Gastroesophageal sphincter (tissue), 4 donors: Measurements from ENCODE around the gene ARHGEF6. TPM values are rescaled to one million over a fixed set of nuclear protein-coding genes. Genes with fewer than 3 reads are reported as not detected.

Source experiments
- ATAC-seq: fragments of 150-250 bp; one replicate; pipeline ENCODE4 v1.9.1; 2016; ENCODE audit warnings: mild to moderate bottlenecking, moderate library complexity
- H3K27ac ChIP-seq, 4 donors: fragments of 200-600 bp; sonication (generic) in 3 of 4; 1 replicate in 3 of 4; 2 replicates in 1 of 4; pipeline ENCODE4 v1.5.1; 2016 to 2019
- H3K27me3 ChIP-seq: fragments of 200-600 bp; sonication (generic); one replicate; pipeline ENCODE4 v1.5.1; 2019
- H3K36me3 ChIP-seq, 2 donors: fragments of 200-600 bp; sonication (generic); one replicate each; pipeline ENCODE4 v1.5.1; 2019; ENCODE audit warnings: control low read depth in 1 of 2
- H3K4me1 ChIP-seq, 3 donors: fragments of 200-600 bp; sonication (generic); 1 replicate in 2 of 3; 2 replicates in 1 of 3; pipeline ENCODE4 v1.5.1; 2016 to 2019; ENCODE audit warnings: control low read depth in 2 of 3
- H3K4me3 ChIP-seq, 2 donors: fragments of 200-600 bp; sonication (generic); one replicate each; pipeline ENCODE4 v1.5.1; 2019; ENCODE audit warnings: mild to moderate bottlenecking in 1 of 2, moderate library complexity in 1 of 2
- H3K9me3 ChIP-seq, 3 donors: fragments of 200-600 bp; sonication (generic); one replicate each; pipeline ENCODE4 v1.5.1; 2017 to 2019; ENCODE audit warnings: control low read depth in 2 of 3
- EP300 ChIP-seq: sonication (generic); formaldehyde crosslinking; IDR thresholded peaks from one replicate; pipeline ENCODE4 v1.6.1; 2017; ENCODE audit warnings: antibody characterized with exemption, mild to moderate bottlenecking
- POLR2A ChIP-seq, 2 donors: fragments of 450-650 bp; IDR thresholded peaks; one replicate each; pipeline ENCODE4 v1.6.1; 2017; ENCODE audit warnings: antibody characterized with exemption in 2 of 2, mild to moderate bottlenecking in 2 of 2, moderate library complexity in 1 of 2
- POLR2AphosphoS5 ChIP-seq: sonication (generic); formaldehyde crosslinking; IDR thresholded peaks from one replicate; pipeline ENCODE4 v1.6.1; 2017; ENCODE audit warnings: antibody characterized with exemption
- whole genome bisulfite sequencing, 2 donors: methylation state at CpG; one replicate each; pipeline ENCODE4 v1.1.5; 2018; ENCODE audit warnings: low coverage in 1 of 2; 5-methylcytosine and 5-hydroxymethylcytosine counted together
- total RNA-seq, 4 donors: library from RNA; depleted of rRNA; stranded (reverse); fragments of >200 nt; gene quantifications; one replicate each; pipeline ENCODE4 v1.1.0, GENCODE V29; 2016
- TF ChIP-seq, protein P1 (sequence below), 4 experiments: fragments of 200-600 bp in 2 of 4; fragments of 450-650 bp in 2 of 4; sonication (generic) in 1 of 4; IDR thresholded peaks; one replicate each; pipeline ENCODE4 v1.5.1; 2017 to 2019; ENCODE audit warnings: antibody characterized with exemption in 4 of 4, mild to moderate bottlenecking in 2 of 4, moderate library complexity in 2 of 4

The ARHGEF6 gene
- total RNA-seq, 4 donors from 2014 or later, result 14.2 to 18.5 (median 16.3) TPM

GRCh38 chrX:136742721-136743379 is 37.9 kb downstream of the ARHGEF6 start:
- no peak overlapping the region for H3K27ac ChIP-seq
- ATAC-seq, result no peak
- WGBS, 2 donors, result 85 to 100% methylated on average over 2 to 4 of the region's 7 CpGs
- TF ChIP-seq POLR2AphosphoS5, result no peak
- TF ChIP-seq POLR2A (IDR thresholded peaks at IDR 0.05), result no peak
- no peaks in the 10 kb centered on the region for H3K27me3 ChIP-seq
- no peaks in the 10 kb centered on the region for H3K9me3 ChIP-seq
- H3K4me1 ChIP-seq, result peaks cover 0 to 19% (median 3%) of the 10 kb centered on the region in 3 donors
- no peak overlapping the region for H3K4me3 ChIP-seq
- H3K36me3 ChIP-seq, result no peaks in the 10 kb centered on the region

- 82 to 97% methylated on average over 4 of the region's 4 CpGs for WGBS, 2 donors
These were observed 42.5 kb downstream of the ARHGEF6 start for GRCh38 chrX:136738049-136738729.

GRCh38 chrX:136736690-136737089 is 44.0 kb downstream of the ARHGEF6 start:
- H3K9me3 ChIP-seq, result no peaks in the 10 kb centered on the region
- H3K4me1 ChIP-seq, result no peaks in the 10 kb centered on the region
- no peak overlapping the region for H3K27ac ChIP-seq
- TF ChIP-seq POLR2A (IDR thresholded peaks at IDR 0.05), result no peak
- TF ChIP-seq EP300, result no peak
- TF ChIP-seq, protein P1, sequence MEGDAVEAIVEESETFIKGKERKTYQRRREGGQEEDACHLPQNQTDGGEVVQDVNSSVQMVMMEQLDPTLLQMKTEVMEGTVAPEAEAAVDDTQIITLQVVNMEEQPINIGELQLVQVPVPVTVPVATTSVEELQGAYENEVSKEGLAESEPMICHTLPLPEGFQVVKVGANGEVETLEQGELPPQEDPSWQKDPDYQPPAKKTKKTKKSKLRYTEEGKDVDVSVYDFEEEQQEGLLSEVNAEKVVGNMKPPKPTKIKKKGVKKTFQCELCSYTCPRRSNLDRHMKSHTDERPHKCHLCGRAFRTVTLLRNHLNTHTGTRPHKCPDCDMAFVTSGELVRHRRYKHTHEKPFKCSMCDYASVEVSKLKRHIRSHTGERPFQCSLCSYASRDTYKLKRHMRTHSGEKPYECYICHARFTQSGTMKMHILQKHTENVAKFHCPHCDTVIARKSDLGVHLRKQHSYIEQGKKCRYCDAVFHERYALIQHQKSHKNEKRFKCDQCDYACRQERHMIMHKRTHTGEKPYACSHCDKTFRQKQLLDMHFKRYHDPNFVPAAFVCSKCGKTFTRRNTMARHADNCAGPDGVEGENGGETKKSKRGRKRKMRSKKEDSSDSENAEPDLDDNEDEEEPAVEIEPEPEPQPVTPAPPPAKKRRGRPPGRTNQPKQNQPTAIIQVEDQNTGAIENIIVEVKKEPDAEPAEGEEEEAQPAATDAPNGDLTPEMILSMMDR (IDR thresholded peaks at IDR 0.05), result no peak
- ATAC-seq, result no peak
- H3K27me3 ChIP-seq, result no peaks in the 10 kb centered on the region
- 58% methylated on average over 3 of the region's 7 CpGs; no CpG with 5 or more reads in 1 of the 2 donors for WGBS, 2 donors
- H3K4me3 ChIP-seq, result no peak overlapping the region
- H3K36me3 ChIP-seq, result peaks cover 0 to 5% of the 10 kb centered on the region in 2 donors

More at GRCh38 chrX:136738049-136738729, 42.5 kb downstream of the ARHGEF6 start:
- no peak for ATAC-seq
- Histone ChIP-seq H3K27me3 (no peaks in the 10 kb centered on the region), H3K4me3 (no peak overlapping the region), H3K9me3 (no peaks in the 10 kb centered on the region), H3K27ac (no peak overlapping the region), H3K4me1 (no peaks in the 10 kb centered on the region), H3K36me3 (peaks cover 0 to 5% of the 10 kb centered on the region in 2 donors)
- TF ChIP-seq, protein P1 (IDR thresholded peaks at IDR 0.05), result no peak
- TF ChIP-seq EP300 (no peak), POLR2AphosphoS5 (no peak), POLR2A (IDR thresholded peaks at IDR 0.05) (no peak)

DNA sequence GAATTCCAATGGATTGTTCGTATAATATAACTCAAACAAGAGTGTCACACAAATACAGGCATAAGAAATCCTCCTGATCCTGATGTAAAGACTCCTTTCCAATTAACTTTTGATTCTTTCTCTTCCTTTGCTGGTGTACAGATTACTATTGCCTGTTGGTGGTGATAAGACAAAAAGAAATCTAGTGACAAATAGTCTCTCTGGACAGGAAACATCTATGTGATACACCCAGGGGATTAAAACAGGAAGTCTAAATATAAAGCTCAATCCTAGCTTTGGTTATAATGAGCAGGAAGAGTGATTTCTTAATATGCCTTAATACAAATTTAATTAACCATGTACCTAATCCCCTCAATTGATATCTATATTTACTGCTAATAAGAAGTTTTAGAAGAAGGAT is 45.1 kb downstream of the ARHGEF6 start:
- Histone ChIP-seq H3K4me3 (no peak overlapping the region), H3K27ac (no peak overlapping the region), H3K4me1 (no peaks in the 10 kb centered on the region), H3K36me3 (peaks cover 0 to 5% of the 10 kb centered on the region in 2 donors), H3K9me3 (no peaks in the 10 kb centered on the region), H3K27me3 (no peaks in the 10 kb centered on the region)
- ATAC-seq, result no peak
- WGBS, 2 donors, result 29 to 57% methylated on average over 1 of the region's 1 CpG
- no peak for TF ChIP-seq POLR2AphosphoS5
- TF ChIP-seq, protein P1 (IDR thresholded peaks at IDR 0.05), result no peak
- no peak for TF ChIP-seq EP300
- TF ChIP-seq POLR2A (IDR thresholded peaks at IDR 0.05), result no peak

- H3K36me3 ChIP-seq, result peaks cover 0 to 5% of the 10 kb centered on the region in 2 donors
- no peaks in the 10 kb centered on the region for H3K9me3 ChIP-seq
- no peak overlapping the region for H3K27ac ChIP-seq
- TF ChIP-seq POLR2A (IDR thresholded peaks at IDR 0.05), result no peak
- ATAC-seq, result no peak
- WGBS, 2 donors, result no CpG with 5 or more reads among the region's 3 CpGs
- no peaks in the 10 kb centered on the region for H3K27me3 ChIP-seq
- no peak overlapping the region for H3K4me3 ChIP-seq
- H3K4me1 ChIP-seq, result no peaks in the 10 kb centered on the region
These were observed 47.1 kb downstream of the ARHGEF6 start for GRCh38 chrX:136733613-136734012.

DNA sequence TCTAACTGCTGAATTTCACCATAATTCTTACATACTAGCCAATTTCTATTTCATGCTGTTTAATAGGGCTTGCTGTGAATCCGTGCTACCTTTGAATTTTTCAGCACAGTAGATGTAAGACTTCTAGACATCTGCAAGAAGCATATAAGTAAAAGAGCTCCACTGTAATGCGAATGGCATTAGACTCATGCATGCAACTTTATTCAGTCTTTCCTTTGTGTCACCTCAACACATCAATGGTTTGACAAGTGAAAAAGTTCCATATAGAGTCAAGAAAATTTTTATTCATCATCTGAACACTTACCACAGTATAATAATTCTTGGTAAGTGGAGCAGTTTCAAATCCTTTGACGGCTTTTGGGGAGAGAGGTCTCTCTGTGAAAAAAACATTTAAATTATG is 48.9 kb downstream of the ARHGEF6 start:
- no peak overlapping the region for H3K27ac ChIP-seq
- no peak for ATAC-seq
- 83 to 85% methylated on average over 3 of the region's 3 CpGs for WGBS, 2 donors

More for the DNA sequence above, 48.9 kb downstream of the ARHGEF6 start:
- no peaks in the 10 kb centered on the region for H3K4me1 ChIP-seq
- peaks cover 0 to 3% of the 10 kb centered on the region in 2 donors for H3K36me3 ChIP-seq
- H3K9me3 ChIP-seq, result no peaks in the 10 kb centered on the region
- no peaks in the 10 kb centered on the region for H3K27me3 ChIP-seq
- no peak overlapping the region for H3K4me3 ChIP-seq
- TF ChIP-seq POLR2A (IDR thresholded peaks at IDR 0.05) (no peak), POLR2AphosphoS5 (no peak), EP300 (no peak)
- TF ChIP-seq, protein P1 (IDR thresholded peaks at IDR 0.05), result no peak
